Astrocyte of the hippocampus (primary cell): ENCODE measurements around the gene CKAP5.

Experiments
- DNase-seq: peaks from one replicate; pipeline ENCODE4 v3.0.0; 2011; ENCODE audit warnings: low read depth, low spot score

Gene CKAP5

DNA sequence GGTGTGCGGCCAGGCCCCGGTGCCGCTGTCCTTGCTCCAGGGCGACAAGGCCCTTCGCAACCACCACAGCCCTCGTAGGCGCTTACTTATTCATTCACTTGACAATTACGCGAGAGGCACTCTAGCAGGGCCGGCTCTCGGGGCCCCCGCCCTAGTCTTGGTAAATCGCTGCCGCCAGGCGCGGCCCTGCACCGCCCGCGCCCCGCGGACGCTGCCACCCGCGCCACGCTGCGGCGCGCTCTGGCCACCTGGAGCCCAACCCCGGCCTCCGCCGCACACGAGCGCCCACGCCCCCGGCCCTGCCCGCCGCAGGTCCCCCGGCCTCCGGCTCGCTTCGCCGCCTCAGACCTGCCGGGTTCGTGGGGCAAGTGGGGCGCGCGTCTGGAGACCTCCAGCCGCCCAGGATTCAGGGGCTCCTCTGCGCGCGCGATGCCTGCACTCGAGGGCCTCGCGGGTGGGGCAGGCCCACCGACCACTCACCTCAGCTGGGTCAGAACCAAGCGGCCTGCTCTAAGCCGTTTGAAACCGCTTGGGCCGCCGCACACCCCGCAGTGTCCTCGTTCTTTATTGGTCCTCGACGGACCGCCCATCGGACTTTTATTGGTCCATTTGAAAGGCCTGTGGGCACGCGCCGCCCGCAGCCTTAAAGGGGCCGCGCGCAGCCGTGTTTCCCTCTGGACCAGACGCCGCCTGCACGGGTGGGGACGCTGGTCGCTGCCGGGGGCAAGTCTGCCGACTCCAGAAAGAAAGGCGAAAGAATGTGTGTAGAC is at the start of gene CKAP5:
Gene CKAP5 (minus strand): TSS at position 541 of the 770 bp plus-strand sequence. CDS start 25,049 bp downstream, outside the sequence.
- DNase-seq: peak; percentile 95

DNA sequence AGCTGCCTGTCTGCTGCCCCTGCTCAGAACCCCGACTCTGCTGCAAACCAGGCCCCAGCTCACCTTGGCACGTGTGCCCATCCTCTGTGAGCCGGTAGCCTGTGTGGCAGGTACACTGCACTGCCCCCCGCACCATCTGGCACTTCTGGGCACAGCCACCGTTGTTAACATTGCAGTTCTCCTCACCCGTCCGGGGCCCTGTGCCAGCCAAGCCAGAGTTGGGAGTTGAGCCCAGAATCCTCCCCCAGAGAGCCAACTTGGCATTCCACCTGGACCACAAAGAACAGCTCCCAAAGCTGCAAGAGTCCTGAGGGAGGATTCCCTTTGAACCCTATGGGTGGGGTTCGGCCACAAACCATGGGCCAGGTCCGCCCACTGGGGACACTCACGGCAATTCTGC is 49.7 kb upstream of the CKAP5 start:
- peak; percentile 91 for DNase-seq

DNA sequence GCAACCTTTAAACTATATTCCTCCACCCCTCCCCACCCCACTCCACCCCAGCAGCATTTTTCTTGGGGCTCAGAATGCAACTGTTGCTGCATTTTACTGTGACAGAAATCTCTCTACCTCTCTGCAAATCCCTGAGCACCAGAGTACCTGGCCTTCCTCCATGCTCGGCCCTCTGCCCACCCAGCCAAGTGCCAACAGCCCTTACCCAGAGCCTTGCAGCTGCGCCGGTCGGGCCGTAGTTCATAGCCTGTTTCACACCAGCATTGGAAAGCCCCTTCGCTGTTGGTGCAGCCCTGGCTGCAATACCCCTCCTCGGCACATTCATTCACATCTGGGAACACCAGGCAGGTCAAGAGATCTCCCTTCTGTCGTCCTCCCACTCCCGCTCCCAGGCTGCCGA is 48.9 kb upstream of the CKAP5 start:
- no peak for DNase-seq

DNA sequence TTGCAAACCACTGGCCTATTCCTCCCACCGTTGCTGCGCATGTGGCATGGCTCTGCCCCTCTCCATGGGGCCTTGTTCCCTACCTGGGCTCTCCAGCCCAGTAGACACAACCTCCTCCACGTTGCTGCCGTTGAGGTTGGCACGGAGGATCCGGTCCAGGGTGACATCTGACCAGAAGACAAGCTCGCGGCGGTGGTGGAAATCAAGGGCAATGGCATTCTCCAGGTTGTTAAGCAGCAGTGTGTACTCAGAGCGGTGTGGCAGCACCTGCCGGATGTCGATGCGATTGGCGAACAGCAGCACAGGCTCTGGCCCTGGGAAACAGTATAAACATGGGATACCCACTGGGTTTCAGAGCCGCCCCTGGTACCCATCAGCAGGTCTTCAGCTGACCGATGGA is 48.4 kb upstream of the CKAP5 start:
- no peak for DNase-seq

DNA sequence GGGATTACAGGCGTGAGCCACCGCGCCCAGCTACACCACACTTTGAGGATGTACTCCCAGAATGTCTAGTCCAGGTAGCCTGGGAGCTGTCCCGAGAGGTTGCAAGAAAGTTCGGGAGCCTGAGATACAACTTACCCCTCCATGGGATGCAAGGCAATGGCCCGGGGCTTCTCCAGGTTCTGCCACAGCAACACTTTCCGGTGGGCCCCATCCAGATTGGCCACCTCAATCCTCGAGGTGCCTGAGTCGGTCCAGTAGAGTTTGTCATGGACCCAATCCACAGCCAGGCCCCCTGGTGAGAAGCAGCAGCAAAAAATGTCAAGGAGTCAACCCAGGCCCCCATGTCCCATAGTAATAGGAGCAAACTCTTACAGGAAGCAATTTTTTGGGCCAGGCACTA is 46.8 kb upstream of the CKAP5 start:
- DNase-seq: no peak

DNA sequence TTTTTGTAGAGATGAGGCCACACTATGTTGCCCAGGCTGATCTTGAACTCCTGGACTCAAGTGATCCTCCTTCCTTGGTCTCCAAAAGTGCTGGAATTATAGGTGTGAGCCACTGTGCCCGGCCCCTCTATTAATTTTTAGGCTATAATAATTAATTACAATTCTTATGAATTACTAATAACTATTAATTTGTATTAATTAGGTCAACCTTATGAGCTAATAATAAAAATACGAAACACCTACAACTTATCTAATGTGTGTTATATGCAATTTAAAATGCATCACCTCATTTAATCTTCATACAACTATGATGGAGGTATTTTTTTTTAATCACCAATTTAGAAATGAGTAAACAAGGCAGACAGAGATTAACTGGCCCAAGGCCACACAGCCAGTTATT is 46.0 kb upstream of the CKAP5 start:
- no peak for DNase-seq

DNA sequence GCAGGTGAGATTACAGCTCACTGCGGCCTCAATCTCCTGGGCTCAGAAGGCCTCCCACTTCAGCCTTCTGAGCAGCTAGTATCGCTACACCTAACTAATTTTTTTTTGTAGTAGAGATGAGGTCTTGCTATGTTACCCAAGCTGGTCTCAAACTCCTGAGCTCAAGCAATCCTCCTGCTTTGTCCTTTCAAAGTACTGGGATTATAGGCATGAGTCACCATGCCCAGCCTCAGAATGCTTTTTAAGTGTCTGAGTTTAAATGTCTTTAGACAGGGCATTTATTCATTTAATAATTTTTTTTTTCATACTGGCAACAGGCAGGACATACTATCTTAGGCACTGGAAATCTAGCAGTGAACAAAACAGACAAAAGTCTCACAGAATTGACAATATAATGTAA is 44.6 kb upstream of the CKAP5 start:
- DNase-seq: peak; percentile 46

DNA sequence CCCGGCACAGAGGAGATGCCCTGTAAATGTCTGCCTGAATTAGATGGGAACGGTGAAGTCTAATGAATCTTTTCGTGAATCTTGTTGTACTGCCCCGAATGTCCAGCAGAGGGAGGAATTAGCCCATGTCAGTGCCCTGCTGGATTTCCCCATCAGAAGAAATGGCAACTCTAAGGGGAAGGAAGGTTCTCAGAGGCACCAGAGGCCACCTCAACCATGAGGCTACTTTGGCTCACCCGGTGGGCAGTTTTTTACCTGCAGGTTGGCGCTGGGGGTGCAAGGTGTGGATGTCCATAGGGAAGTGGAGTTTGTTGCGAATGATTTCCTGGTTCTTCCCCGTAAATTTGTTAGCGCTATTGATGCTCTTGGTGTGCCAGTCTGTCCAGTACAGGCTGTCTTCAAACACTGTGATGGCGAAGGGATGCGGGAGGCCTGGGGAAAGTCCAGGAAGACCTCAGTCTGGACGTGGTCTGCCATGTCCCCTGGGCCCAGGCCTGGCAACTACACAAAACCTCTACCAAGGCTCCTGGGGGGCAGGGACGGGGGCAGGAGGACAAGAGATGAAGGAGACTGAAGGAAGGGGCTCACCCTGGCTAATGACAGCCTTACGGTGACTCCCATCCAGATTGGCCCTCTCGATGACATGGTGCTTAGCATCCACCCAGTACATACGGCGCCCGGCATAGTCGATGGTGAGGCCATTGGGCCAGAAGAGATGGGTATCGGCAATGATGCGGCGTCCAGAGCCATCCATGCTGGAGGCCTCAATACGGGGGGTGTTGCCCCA is 43.8 kb upstream of the CKAP5 start:
- peak; percentile 85 for DNase-seq

DNA sequence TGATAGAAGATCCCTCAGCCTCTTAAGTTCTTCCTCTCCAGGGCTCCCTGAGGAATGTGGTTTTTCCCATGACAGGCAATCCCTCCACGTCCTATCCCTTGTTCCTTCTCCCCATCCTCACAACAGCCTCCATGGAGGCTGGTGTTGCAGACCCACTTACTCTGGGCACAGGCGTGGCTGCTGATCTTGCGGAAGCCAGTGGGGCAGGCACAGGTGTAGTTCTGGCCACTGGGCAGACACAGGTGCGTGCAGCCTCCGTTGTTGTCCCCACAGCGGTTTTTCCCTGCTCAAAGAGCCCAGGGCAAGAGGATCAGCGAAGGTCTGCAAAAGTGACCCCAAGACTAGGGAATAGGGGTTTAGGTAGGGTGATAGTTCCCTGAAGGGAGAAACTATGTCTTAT is 43.2 kb upstream of the CKAP5 start:
- DNase-seq: no peak

DNA sequence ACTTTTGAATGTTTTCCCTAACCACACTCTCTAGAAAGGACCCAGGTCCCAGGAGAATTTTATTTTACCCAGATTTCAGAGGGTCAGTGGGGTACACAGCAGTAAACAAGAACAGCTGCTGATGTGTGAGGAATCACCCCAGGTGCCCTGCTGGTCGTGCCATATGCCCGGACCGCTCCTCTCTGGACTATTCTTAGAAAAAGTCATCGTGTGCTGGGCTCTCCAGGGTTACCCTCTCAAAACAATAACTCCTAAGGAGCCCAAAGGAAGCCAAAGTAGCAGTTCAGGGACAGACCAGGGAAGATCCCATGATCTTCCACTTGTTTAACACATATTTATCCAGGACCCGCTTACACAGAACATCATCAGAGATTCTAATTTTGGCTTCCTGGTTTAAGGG is 42.6 kb upstream of the CKAP5 start:
- no peak for DNase-seq

DNA sequence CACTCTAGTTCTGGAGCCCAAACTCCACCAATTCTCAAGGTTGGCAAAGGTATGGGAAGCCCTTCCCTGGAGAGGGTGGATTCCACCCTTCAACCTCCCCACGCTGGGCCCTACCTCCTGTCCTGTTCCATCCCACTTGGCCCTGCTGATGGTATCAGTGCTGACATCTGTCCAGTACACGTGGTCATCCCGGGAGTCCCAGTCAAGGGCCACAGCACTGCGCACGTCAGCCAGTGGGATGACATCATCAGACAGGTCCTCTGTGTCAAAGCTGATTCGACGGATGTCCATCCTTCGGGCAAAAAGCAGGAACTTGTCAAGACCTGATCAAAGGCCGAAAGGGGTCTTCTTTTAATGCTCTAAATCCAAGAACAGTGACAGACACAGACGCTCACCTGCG is 40.1 kb upstream of the CKAP5 start:
- no peak for DNase-seq

DNA sequence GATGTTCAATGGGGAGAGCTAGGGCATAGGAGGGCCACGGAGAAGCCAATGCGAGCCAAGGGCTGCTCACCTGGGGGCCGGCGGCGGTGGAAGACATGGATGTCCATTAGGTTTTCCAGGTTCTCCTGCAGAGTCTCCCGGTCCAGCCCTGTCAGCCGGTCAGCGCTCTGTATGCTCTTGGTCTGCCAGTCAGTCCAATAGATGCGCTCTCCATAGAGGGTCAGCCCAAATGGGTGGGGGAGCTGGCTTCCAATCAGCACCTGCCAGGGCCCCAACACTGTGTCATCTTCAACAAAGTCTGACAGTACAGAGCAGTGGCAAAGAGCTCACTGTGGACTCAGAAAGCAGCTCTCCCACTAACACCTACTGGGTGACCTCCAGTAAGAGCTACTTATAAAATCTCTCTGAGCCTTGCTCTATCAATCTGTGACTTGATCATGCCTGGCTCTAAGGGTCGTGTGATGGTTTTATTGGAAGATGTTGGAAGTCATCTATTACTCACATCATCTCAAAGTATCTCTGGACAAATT is 33.0 kb upstream of the CKAP5 start:
- no peak for DNase-seq

DNA sequence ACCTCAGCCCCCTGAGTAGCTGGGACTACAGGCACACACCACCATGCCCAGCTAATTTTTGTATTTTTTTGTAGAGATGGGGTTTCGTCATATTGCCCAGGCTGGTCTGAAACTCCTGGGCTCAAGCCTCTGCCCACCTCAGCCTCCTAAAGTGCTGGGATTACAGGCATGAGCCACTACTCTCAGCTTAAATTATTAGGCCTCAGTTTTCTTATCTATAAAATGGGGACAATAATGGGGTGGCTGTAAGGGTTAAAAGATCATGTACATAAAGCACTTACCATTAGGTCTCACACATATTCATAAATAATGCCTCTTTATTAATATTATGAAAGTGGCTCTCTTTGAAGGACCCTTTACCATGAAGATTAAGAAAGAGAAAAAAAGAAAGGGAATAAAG is 31.5 kb upstream of the CKAP5 start:
- DNase-seq: no peak

DNA sequence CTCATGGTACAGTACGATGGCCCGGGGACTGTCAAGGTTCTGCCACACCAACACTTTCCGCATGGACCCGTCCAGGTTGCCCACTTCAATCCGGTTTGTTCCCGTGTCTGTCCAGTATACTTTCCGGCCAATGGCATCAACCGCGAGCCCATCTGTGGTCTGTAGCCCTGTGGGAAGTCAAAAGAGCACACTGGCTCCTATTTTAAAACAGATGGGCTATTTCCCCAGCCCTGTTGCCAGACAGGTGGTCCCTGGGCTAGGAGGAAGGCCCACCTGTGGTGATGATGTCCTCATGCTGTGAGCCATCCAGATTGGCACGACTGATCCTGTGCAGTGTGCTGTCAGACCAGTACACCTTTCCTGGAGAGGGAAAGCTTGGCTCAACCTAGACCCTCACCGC is 30.4 kb upstream of the CKAP5 start:
- DNase-seq: no peak

DNA sequence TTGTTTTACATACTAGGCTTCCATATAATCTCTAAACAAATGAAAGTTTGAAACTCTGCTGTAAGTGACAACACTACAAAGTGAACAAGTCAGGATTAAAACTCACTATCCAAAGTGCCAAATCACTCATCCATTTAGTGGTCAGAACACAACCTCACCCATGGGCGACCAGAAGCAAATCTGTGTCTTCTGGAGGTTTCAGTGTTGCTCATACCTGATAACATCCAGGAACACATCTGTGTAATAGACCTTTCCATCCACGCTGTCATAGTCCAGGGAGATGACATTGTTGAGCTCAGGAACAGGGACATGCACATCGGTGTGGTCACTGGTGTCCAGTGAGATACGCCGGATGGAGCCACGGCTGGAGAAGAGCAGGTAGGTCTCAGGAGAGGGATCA is 28.5 kb upstream of the CKAP5 start:
- DNase-seq: no peak

DNA sequence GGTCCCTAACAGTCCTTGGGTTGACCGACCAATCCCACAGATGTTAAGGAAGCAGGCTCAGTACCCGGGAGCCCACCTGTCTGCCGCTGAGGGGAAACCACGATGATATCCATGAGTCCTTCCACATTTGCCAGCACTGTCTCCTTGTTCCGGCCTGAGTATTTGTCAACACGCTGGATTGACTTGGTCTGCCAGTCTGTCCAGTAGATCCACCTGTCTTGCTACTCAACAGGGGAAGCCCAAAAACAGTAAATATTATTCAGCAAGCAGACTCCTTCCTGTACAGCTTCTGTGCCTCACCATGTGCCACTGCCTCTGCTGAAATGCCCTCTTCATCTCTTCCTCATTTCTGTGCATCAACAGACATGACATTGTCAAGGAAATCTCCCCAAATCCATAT is 22.8 kb upstream of the CKAP5 start:
- no peak for DNase-seq

DNA sequence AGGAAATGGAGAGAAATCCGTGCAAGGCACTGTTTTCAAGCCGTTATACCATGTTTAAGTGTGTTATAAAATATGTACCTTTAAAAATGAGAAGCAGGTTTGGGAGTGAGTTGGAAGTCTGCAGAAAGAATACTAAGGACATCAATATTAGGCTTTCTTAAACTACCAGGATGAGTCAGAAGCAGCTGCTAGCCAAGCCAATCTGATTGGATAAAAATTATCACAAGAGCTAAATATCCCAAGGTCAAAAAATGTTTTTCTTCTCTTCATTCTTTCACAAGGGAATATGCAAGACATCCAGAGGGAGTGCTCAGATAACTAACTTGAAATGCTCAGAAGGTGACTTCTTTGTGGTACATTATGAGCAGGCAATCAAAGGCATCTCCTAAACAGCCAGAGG is 19.3 kb upstream of the CKAP5 start:
- peak; percentile 38 for DNase-seq

DNA sequence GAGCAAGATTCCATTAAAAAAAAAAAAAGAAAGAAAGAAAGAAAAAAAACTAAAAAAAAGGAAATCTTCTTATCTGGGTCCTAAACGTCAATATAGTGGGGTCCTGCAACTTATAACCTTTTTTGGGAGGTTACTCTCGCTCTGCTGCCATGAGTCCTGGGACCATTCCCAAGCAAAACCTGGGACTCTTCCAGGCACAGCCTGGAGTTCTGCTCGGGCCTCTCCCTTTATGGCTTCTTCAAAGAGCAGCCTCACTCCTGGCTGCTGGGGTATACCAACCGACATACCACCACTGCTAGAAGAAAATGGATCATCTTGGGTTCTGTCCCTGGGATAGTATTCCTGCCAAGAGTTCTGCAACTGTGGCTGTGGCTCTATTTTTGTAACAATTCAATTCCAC is 14.1 kb upstream of the CKAP5 start:
- DNase-seq: no peak

DNA sequence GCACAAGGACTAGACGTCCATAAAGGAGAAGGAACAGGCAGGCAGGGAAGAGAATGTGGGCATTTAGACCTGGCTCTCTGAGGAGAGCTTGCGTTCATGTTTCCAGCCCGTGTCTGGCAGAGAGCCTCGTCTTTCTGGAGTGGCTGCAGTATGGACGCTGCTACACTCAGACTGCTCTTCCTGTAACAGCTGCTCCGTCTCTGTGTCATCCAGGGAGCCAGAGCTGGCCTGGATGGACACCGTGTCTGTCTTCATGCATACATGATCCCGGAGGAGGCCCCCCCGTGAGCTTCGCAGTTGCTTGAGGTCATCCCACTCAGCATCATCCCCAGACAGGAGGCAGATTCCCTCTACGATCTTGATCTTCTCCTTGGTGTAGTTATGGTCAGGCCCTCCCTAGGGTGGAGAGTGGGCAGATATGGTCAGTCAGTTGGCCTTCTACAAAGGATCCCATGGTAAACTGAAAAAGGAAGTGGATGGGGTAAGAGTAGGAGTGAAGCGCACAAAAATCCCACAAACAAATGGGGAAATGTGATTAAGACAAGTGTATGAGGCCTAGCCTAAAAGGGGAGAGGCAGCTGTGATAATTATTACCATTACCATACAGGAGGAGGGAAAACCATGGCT is 13.0 kb upstream of the CKAP5 start:
- DNase-seq: no peak

DNA sequence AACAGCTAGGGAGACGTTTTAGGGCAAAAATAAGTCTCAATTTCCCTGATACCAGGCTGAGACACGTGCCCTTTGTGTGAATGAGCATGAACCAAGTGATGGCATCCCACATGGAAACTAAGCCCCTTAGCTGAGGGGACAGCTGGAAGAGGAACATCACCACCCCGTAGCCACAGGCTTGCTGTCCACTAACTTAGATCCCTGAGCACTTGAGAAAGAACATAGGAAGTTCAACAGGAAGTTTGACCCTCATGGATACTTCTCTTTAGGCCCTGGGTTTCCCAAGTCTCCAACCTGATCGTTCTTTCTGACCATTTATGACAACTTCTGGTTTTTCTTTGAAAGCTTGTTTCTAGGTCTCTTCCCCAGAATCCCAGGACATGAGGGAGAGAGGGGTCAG is 11.6 kb upstream of the CKAP5 start:
- no peak for DNase-seq

DNA sequence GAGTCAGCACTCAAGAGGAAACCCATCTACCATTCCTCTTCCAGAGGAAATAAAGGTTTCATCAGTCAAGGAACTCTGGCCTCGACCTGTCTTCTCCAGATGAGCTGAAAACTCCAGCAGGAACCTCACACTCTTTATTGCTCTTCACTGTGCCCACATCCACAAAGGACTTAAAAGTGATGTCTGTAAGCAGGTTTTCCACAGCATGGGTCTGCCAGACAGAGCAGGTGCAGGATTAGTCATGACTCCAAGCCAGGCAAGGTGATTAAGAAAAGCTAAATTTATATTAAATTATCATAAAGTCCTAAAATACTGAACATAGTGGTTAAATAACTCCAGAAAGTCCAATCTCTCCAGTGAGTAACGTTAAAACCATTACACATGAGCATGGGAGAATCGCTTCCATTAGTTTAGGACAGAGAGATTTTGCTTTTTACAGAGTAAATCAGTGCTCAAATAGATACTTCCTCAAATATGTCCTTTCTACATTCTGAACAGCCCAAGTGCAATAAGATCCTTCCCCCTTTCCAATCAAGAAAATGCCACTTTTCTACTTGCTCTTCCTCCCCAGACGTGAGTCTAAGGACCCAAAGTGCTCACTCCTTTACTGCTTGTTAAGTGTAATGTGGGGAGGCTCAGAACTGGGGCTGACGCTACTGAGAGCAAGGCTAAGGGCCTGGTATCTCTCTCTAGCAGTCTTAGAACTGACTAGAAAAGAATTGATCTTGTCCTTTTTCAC is 10.7 kb upstream of the CKAP5 start:
- no peak for DNase-seq

DNA sequence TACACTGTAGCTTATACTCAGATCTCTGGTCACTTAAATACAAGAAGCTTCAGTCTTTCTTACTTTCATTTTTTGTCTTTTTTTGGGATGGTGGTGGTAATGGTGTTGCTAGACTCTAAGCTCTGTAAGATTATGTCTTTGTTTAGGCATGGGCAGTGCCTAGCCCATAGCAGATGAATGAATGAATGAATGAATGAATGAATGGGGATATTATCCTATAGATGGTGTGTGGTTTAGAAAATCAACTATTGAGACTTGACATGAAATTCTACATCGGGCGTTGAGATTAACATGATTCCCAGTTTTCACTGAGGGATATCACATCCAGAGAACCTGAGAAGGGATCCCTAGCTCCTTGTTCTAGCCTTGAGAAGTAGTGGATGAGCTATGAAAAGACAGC is 9.8 kb upstream of the CKAP5 start:
- DNase-seq: no peak
